ENCODE data around the gene ASL.
"Not testable (repeated sequence)": the region's sequence is repeated elsewhere in the genome, so short reads cannot be mapped to it uniquely, and the experiment has no call there.

Gene ASL

GRCh38 chr7:66075590-66076461 is at the start of gene ASL:
ASL (plus strand) TSS chr7:66075819; CDS start chr7:66076082, 263 bp downstream.
- DNase-seq = peak; percentile 94

- not testable (repeated sequence) for DNase-seq
Measured at GRCh38 chr7:66028342-66028741, 47.3 kb upstream of the ASL start.

- DNase-seq = no peak
Measured at GRCh38 chr7:66033471-66034385, 41.9 kb upstream of the ASL start.

DNA sequence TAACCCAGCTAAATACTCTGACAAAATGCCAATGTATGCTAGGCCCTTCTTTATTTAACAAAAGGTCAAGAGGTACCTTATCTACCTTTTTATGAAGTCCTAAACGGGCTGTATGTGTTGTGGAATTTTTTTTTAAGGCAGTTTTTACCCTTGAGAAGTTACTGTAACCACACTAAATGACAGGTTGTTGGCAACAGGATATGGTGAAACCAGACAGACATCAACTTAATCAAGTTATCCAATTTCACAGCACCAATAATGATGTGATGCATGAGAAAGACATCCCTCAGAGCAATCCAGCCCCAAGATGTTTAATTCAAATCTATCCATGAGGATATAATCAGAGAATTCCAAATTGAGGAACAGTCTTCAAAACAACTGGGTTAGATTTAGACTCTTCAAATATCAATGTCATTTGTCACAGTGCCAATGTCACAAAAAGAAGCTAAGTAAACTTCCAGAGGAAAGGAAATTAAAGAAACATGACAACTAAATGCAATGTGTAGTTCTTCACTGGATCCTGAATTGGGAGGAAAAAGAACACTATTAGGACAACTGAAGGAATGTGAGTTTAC is 41.1 kb upstream of the ASL start:
- DNase-seq = not testable (repeated sequence)

DNA sequence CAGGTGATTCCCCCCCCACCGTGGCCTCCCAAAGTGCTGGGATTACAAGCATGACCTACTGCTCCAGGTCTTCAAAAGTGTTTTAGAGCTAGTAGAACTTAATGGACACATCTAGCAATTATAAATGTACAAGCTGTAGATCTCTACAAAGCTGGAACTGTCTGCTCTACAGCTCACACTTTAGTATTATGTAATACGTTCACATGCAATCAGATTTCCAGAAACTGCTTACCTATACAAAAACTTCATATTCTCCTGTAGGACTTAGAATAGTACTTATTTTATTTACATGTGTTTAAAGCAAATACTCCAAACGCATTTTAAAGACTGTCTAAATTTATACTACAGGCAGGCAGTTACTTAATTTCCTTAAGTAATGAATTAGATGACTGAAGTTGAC is 39.2 kb upstream of the ASL start:
- no peak for DNase-seq

GRCh38 chr7:66036788-66037187 is 38.8 kb upstream of the ASL start:
- DNase-seq = no peak

- no peak for DNase-seq
Measured at GRCh38 chr7:66039094-66039670, 36.4 kb upstream of the ASL start.

DNA sequence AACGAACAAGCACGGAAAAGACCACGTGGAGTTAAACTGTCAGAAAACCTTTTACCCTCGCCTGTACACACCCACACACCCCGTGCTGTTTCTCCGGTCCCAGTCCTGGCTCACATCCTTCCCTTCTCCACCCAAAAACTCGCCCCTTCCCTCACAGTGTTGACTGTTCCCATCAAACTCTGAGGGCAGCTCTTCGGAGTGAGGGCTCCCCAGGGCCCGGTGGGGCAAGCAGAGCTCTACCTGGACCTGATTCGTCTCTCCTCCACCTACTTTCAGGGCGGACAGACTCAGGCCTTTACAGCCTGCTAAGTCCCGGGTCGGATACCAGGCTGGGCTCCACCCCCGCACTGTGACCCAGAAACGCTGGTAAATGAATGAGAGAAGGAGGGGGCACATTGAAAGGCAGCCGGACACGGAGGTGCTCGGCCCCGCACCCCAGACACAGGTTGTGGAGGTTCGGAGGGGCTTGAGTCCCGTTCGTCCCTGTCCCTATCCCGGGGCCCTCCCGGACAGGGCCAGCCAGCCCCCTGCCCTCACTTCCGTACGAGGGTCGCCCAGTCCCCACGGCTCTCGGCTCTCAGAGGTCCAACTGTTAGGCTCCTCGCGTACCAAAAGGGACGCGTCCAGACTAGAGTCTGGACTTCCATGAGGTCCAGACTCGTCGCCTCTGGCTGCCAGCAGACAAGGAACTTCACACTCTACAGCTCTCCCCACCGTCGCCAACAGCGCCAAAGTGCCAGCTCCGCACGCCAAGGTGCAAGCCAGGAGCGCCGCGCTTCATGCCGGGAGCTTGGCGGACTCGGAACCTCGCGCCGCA is 31.7 kb upstream of the ASL start:
- peak; percentile 48 for DNase-seq

- DNase-seq = not testable (repeated sequence)
Measured at GRCh38 chr7:66044498-66044854, 31.1 kb upstream of the ASL start.

GRCh38 chr7:66047426-66047825 is 28.2 kb upstream of the ASL start:
- DNase-seq = no peak

- DNase-seq = not testable (repeated sequence)
Measured at GRCh38 chr7:66049886-66050285, 25.7 kb upstream of the ASL start.

GRCh38 chr7:66050337-66050957 is 25.2 kb upstream of the ASL start:
- DNase-seq = no peak

GRCh38 chr7:66050990-66051448 is 24.6 kb upstream of the ASL start:
- DNase-seq = no peak

DNA sequence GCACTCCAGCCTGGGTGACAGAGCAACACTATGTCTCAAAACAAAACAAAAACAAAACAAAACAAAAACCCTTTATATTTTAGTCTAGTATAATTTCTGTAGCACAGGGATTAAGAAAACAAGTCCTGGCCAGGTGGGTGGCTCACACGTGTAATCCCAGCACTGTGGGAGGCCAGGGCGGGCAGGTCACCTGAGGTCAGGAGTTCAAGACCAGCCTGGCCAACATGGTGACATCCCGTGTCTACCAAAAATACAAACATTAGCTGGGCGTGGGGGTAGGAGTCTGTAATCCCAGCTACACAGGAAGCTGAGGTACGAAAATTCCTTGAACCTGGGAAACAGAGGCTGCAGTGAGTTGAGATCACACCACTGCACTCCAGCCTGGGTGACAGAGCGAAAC is 23.2 kb upstream of the ASL start:
- no peak for DNase-seq

GRCh38 chr7:66054063-66054462 is 21.6 kb upstream of the ASL start:
- no peak for DNase-seq

- DNase-seq = no peak
Measured at GRCh38 chr7:66055321-66055956, 20.2 kb upstream of the ASL start.

GRCh38 chr7:66060796-66061195 is 14.8 kb upstream of the ASL start:
- no peak for DNase-seq

- no peak for DNase-seq
Measured at GRCh38 chr7:66069732-66070131, 5.9 kb upstream of the ASL start.

- DNase-seq = no peak
Measured at GRCh38 chr7:66070222-66070621, 5.4 kb upstream of the ASL start.

DNA sequence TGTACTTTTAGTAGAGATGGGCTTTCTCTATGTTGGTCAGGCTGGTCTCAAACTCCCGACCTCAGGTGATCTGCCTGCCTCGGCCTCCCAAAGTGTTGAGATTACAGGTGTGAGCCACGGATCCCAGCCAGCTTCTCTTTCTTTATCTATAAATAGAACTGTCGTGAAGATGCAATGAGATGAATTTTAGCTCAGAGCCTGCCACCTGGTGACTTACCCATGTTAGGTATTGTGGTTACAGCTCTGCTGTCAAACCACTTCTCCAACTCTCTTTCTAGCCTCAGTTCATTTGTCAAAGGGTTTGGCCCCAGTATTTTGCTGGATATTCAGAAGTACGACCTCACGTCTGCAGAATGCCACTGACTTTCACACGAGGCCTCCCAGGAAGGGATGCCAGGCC is 3.4 kb upstream of the ASL start:
- not testable (repeated sequence) for DNase-seq

Data from stimulated activated CD8-positive, alpha-beta memory T cell treated with anti-CD3 and anti-CD28 coated beads, Interleukin-4, amount 100 ng/mL, for 48 hours (primary cell).